HG02588 (cell line): ENCODE data around the gene DMD.
"Not testable (repeated sequence)": the region's sequence is repeated elsewhere in the genome, so short reads cannot be mapped to it uniquely, and the experiment has no call there.

Source experiments
- ATAC-seq: cut with Tn5 transposase; IDR thresholded peaks from one replicate; pipeline ENCODE4 v1.9.1; 2021; ENCODE audit warnings: mild to moderate bottlenecking, moderate library complexity; ENCODE audit not compliant: unreplicated experiment

Gene DMD

DNA sequence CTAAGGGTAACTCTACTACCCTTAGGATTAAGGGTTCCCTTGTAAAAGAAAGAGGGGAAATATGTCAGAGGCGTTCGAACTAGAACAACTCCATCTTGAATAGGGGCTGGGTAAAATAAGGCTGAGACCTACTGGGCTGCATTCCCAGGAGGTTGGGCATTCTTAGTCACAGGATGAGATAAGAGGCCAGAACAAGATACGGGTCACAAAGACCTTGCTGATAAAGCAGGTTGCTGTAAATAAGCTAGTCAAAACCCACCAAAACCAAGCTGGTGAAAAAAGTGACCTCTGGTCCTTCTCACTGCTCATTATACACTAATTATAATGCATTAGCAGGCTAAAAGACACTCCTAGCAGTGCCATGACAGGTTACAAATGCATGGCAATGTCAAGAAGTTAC lies 922.0 kb downstream of the DMD start:
- ATAC-seq, result no peak

DNA sequence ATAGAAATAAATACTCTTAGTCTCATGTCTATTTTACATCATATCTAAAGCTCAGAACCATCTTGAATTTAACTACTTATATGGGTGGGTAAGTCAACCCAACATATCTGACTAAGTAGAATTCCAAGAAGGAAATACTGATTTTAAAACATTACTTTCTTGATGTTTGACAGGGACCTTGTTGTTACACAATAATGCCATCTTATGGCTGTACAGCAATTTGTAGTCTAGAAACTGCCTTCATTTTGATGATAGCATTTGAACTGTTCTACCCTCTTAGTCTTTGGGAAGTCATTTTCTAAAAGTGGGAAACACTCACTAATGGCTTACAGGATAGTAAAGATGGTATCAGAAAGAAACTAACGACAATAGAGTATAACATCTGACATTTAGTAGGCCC lies 929.5 kb downstream of the DMD start:
- ATAC-seq, result no peak

DNA sequence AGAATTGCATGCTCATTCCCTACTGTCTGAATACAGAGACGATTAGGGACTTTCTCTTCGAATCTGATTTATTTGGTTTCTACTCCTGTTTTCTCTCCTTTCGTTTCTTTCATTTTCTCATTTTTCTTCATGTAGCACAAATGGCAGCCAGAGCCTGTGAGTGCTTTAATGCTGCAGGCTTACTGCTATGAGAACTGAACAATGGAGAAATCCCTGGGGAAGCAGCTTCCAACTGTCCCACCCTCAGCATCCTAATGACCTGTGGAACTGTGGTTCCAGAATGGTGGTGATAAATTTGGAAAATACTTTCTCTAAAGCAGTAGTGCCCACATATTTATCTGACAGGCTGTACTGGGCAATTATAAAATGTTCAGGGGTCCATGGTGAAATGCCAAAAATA lies 930.4 kb downstream of the DMD start:
- no peak for ATAC-seq

DNA sequence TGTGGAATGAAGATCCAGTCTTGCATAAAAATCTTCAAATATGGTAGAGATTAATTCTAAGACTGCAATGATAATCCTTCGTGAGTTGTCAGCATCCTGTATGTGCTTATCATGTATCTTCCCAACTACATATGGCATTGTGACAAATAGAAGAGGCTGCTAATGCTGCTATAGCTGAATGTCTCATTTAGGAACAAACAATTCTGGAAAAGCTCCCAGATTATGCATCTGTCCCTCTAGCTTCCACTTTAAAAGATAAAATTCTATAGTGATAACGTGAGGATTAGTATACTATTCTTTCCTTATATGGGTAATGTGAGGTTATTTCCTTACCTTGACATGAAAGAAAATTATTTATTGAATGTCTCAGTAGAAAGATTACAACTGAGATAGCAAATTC lies 930.9 kb downstream of the DMD start:
- no peak for ATAC-seq

DNA sequence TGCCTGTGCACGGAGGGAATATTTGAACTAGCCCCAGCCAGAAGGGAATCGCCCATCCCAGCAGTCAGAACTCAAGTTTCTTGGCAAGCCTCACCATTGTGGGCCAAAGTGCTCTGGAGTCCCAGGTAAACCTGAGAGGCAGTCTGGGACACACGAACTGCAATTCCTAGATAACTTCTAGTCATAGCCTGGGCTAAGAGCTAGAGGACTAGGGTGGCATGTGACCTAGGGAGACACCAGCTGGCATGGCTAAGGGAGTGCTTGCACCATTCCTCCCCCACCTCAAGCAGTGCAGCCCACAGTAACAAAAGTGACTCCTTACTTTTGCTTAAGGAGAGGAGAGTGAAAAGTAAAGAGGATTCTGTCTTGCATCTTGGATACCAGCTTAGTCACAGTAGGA lies 935.2 kb downstream of the DMD start:
- no peak for ATAC-seq

DNA sequence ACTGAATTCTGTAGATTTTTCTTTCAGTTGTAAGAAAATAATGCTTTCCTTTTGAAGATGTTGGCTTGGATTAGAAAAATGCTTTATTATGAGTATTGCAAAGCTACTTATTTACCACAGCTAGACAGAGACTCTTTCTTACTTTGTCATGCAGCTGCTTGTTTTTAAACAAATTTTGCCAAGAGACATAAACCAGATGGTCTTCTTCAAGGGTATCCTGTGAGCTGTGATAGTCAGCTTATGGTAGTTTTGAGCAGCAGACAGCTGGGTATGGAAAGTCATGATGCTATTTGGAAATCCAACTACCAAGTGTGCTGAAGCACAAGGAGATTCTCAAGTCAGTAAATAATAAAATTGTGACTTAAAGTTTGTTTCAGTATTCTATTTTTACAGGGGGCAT lies 941.5 kb downstream of the DMD start:
- ATAC-seq, result no peak

DNA sequence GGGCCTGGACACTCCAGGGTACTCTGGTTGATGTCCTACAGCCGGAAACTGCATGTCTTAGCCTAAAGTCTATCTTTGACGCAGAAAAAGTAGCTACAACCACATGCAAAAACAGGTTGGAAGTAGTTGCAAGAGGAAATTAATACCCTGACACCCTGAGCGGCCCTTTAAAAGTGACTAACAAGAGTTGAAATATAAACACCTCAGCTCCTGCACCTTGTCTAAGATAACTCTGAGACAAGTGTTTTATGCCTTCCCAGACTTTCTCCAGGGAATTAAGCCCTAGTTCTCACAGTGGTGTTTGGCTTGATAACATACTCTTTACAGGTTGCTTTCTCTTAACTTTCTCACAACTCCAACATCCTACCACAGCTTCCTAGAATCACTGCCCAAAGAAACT lies 943.1 kb downstream of the DMD start:
- no peak for ATAC-seq

DNA sequence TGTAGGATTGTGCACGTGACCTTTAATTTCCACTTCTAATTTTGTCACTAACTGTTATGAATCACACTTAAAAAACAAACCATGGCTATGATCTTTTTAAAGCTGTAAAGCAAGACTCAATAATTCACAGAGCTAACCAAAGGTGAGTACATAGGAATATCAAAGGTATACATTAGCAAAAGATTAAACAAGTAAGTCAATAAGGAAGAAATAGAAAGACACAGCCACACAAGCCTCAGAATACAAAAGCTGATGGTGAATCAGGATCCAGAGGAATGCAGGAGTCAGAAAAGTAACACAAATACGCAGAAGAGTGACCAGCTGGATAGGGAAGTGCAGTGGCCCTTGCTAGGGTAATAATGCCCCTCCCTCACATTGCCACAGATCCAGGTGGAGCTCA lies 943.6 kb downstream of the DMD start:
- ATAC-seq, result no peak

DNA sequence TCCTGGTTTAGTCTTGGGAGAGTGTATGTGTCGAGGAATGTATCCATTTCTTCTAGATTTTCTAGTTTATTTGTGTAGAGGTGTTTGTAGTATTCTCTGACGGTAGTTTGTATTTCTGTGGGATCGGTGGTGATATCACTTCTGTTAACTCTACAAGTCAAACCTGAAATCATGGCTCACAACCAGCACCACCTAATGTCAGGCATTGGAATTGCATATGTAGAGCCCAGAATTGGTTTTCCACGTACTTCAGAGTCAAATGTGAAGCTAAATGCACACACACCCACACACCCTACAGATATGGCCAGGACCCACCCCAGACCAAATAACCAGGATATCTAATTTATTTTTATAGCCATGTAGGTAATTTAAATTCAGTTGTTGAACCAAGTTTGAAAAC lies 964.7 kb downstream of the DMD start:
- not testable (repeated sequence) for ATAC-seq

DNA sequence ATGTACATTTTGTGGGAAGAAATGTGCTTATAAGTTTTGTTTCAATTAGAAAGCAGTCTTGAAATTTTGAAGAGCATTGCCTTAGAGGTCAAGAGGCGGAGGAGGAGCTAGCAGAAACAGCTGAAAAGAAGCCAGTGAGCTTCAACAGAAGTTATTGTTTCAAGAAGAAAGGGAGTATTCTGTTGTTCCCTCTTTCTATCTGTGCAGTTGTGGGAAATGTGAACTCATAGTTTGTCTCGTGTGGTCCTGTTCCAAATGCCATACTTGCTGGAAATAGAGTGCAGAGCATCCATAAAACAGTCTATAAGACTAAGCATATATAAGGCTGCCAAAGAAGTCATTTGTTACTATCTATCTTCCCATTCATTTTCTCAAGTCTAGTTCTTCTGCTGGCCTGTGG lies 1015.7 kb downstream of the DMD start:
- no peak for ATAC-seq

DNA sequence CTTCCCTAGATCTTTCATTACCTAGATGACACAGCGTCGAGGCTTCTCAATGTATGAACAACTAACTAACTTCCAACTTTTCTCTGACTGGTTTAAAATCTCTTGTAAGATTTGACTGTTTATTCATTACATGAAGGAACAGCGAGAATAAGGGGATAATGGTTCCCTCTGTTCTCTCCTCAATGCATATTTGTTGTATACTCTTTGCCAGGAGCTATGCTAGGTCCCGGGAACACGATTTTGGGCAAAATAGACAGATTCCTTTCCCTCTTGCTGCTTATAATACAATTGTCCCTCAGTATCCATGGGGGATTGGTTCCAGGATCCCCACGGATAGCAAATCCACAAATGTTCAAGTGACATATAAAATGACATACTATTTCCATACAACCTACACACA lies 1020.0 kb downstream of the DMD start:
- no peak for ATAC-seq

DNA sequence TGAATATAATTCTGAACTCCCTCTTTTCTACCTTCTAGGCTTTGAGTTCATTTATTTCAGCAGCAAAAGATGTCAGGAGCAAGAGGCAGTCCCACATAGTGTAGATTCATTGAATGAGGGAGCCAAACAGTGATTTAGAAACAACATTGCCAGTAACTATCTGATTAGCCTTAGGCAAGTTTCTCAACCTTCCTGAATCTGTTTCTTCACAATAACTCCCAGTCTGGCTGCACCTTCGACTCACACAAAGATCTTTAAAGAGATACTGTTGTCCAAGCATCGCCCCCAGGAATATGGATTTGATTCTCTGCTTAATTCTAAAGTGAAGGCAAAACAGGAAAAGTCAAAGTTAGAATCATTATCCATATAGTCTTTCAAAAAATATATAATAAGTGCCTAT lies 1026.2 kb downstream of the DMD start:
- ATAC-seq, result no peak

DNA sequence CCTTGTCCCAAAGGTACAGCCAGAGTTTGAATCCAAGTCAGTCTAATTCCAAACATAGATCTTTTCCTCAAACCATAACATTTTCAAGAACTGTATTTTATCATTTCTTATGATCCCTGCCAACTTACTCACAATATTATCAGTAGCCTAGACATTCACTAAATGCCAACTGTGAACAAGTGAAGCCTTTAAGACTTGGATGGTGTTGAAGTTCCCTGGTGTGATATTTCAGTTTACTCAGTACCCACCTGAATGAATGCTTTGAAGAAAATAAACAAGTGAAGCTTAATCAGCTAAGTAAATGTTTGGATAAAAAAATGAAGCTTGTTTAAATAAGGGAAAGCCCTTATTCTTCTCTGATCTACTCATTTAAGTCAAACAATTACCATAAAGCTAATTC lies 1028.3 kb downstream of the DMD start:
- no peak for ATAC-seq

DNA sequence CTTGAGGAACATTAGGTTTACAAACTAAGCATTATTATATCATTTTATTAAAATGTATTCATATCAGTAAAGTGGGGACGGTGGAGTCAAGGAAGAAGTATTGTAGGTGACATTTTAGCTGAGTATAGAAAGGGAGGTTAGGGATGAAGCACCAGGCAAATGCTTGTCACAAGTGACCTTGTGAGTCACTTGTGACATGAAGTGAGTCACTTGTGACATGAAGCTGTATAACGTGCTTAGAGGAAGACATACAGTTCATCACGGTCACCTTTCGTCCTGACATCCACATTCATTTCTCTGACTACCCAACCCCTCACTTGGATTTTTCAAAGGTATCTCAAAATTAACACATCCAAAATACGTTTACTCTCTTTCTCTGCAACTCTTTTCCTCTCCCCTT lies 1034.8 kb downstream of the DMD start:
- no peak for ATAC-seq

DNA sequence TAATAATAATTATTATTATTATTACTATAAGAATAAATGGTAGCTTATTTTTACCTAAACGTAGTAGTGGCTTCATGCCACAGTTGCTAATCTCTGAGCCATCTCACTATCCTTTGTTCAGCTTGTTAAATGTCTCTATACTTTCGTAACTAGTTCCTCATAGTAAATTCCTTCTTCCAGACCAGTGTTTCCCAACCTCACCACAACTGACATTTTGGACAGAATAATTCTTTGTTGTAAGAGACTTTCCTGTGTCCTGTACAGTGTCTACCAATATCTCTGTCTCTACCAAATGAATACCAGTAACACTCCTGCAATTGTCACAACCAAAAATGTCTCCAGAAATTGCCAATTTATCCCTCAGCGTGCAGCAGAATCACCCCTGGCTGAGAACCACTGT lies 1040.9 kb downstream of the DMD start:
- no peak for ATAC-seq

DNA sequence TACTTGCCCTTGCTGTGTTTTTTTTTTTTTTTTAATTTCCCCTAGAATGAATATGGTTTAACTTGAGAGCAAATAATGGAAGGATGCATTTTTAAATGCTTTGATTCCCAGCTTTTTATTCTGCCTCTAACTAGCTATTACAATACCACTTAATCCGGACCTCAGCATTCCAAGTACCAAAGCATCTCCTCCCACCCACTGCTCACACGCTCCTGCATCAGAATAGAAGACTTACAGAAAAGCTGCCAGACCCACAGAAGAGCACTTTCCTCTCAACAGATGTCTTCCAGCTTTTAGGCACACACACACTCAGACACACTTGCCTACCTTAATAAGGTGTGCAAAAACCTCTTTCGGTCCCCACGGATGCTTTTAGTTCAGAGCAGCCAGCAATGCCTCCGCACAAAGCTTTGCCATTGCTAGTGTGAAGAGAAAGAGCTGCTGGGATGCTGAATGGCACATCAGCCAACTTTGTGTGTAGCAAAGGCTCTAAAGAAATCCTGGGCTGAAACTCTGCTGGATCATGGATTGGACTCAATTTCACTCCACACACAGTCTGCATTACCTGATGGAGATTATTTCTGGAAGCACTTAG lies 1056.2 kb downstream of the DMD start:
- no peak for ATAC-seq

DNA sequence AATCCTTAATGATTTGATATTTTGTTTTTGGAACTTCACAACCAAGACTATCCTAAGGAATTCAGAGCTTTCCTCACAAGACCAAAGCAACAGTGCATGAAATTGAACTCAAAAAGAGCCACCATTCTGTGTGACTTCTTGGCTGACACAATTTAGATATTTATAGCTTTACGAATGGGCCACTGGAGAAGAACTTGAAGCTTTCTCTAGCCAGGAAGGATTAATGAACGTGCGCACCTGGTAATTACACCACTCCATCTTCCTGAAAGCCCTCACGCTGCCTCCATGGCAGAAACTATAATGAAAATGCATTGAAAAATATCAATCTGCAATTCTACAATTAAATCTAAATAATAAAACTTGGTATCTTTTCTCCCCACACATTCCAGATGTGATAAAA lies 1057.8 kb downstream of the DMD start:
- no peak for ATAC-seq

DNA sequence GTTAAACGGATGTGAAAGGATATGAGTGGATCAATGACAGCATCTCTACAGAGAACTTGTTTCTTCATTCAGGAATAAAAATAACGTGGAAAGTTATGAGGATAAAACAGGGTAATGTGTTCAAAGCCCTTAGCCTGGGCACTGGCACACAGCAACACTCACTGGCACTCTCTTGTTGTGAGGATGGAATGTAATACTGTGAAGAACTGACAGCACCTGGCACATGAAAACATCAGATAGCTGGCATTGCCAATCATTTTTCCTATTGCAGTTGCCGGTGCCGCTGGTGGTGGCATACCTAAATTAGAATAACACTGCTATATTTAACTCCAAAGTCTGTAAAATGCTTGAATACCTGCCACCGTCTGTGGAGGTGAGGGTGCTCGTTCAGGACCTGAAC lies 1061.2 kb downstream of the DMD start:
- ATAC-seq, result no peak

DNA sequence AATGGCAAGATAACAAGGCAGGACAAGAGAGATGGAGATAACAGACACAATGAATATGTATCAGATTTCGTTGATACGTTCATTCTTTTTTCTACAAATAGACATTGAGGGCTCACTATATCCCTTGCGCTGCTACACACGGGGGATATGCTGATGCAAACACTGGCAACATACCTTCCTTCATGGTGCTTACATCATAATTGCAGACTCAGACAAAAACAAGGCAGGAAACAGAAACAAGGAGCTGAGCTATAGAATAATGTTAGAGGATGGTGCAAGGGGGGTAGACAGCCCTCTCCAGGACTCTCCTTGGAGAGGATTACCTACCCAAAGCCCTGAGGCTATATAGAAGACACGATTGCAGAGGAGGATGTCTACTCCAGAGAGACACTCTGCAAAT lies 1069.5 kb downstream of the DMD start:
- no peak for ATAC-seq

DNA sequence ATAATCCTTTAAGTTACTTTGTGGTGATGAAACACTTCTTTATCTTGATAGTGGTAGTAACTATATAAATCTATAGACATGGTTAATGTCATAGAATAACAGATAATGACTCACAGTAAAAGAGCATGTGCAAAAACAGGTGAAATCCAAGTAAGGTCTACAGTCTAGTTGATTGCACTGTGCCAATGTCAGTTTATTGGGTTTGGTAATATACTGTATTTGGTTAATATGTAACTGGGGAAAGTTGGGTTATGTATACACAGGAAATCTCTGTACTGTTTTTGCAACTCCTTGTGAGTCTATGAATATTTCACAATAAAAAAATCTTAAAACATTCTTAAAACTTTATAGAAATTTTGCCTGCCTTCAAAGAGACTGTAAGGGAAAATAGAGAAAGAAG lies 1071.9 kb downstream of the DMD start:
- ATAC-seq, result no peak

DNA sequence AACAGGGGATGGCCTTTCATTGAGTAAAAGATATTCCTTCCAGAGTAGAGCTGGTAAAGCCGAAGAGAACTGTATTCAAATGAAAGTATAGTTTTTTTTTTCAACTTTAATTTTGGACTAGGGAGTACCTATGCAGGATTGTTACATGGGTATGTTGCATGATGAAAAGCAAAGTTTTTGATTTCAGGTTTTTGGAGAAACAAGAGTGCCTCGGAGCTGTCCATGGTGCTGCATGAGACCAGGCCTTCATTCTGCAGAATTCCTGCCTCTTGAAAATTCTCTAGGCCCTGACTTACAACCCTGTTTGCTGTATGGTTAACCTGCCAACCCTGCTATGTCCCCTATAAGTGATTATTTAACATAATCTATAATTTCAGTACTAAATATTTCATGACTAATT lies 1073.8 kb downstream of the DMD start:
- no peak for ATAC-seq

DNA sequence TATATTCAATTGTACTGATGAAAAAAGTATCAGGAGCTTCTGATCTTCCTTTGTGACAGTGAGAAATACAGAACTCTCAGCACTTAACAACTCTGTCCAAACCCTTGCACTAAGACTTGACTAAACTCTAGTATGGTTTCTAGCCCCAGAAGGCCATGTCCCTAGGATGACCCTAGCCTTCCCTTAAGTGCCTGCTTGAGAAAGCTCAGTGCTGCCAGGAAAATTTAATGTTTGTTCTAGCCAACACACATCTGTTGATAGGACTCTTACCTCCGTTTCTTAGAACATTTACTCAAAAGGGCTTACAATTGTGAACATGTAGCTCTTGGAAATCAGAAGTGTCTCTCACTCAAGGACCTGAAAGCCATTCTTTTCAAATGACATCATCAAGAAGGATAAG lies 1084.4 kb downstream of the DMD start:
- no peak for ATAC-seq

DNA sequence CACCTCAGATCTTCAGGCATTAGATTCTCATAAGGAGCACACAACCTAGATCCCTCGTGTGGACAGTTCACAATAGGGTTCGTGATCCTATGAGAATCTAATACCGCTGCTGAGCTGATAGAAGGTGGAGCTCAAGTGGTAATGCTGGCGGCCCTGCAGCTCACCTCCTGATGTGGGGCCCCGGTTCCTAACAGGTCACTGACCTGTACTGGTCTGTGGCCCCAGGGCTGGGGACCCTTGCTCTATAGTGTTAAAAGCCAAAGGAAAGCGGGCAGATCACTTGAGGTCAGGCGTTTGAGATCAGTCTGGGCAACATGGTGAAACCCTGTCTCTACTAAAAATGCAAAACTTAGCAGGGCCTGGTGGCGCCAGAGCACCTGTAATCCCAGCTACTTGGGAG lies 1092.5 kb downstream of the DMD start:
- no peak for ATAC-seq

DNA sequence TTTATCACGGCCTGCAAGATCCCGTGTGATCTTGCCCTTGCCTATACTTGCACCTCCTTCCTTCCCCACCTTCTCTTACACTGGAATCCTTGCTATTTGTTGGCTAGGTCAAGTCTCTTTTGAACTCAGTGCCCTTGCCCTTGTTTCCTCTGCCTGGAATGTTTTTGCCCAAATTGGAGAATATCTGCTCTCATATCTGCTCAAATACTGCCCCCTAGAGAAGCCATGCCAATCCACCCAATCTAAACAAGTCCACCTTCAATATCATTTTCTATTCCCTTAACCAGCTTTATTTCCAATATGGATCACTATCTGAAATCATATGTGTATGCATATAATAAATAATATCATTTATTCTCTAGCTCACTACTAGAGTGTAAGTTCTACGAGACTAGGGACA lies 1095.3 kb downstream of the DMD start:
- no peak for ATAC-seq
